ENCODE results near the gene OR2S2. TPM values are rescaled to one million over a fixed set of nuclear protein-coding genes. Genes with fewer than 3 reads are reported as not detected.
A peak's percentile ranks its signal among the peaks of the same experiment; 100 is the strongest.

The OR2S2 gene
- total RNA-seq, 1 experiment from 2014 or later = not detected

- TF ChIP-seq CTCF (IDR thresholded peaks at IDR 0.05; ENCODE audit: unreplicated experiment) = no peak
- Mint-ChIP-seq H3K9me3 (ENCODE audit: unreplicated experiment) (no peaks in the 10 kb centered on the region), H3K36me3 (ENCODE audit: insufficient read depth, unreplicated experiment) (no peaks in the 10 kb centered on the region), H3K4me3 (ENCODE audit: unreplicated experiment) (no peak overlapping the region), H3K4me1 (ENCODE audit: insufficient read depth, unreplicated experiment) (peaks cover 7% of the 10 kb centered on the region), H3K27me3 (ENCODE audit: insufficient read depth, unreplicated experiment) (no peaks in the 10 kb centered on the region), H3K27ac (ENCODE audit: low read depth, unreplicated experiment) (no peak overlapping the region)
- no TSS peak for BruUV-seq (replicated peaks)
- intact Hi-C loops (cut with micrococcal nuclease) = no loop called here
- POLR2A ChIA-PET = interaction anchor here (0.5 kb wide), 1 partner anchor 137 kb away, joined by 3 read pairs; no protein-coding TSS in a partner anchor
- CTCF ChIA-PET = interaction anchor here (0.7 to 1.7 kb wide), 6 partner anchors 8 to 75 kb away, joined by 3 to 5 read pairs (median 3); no protein-coding TSS in a partner anchor
- DNase-seq (ENCODE audit: unreplicated experiment) = no peak
These were observed 9.0 kb downstream of the OR2S2 start for GRCh38 chr9:35948901-35949318.

DNA sequence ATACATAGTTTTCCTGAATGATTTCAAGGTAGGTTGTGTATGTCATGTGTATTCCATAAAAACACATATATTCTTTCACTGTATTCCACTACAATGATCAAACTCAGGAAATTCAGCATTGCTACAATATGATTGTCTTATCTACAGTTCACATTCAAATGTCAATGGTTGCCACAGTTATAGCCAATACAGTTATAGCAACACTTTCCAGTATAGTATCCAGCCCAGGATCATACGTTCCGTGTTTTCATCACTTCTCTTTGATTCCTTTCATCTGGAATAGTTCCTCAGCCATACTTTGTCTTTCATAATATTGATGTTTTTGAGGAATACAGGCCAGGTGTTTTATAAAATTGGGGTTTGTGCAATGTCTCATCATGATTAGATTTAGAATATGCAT is 9.5 kb downstream of the OR2S2 start:
- TF ChIP-seq CTCF (IDR thresholded peaks at IDR 0.05; ENCODE audit: unreplicated experiment) = no peak
- no peaks in the 10 kb centered on the region for H3K27me3 Mint-ChIP-seq (ENCODE audit: insufficient read depth, unreplicated experiment)
- H3K27ac Mint-ChIP-seq (ENCODE audit: low read depth, unreplicated experiment) = no peak overlapping the region
- H3K36me3 Mint-ChIP-seq (ENCODE audit: insufficient read depth, unreplicated experiment) = no peaks in the 10 kb centered on the region
- no peak overlapping the region for H3K4me3 Mint-ChIP-seq (ENCODE audit: unreplicated experiment)
- peaks cover 7% of the 10 kb centered on the region for H3K4me1 Mint-ChIP-seq (ENCODE audit: insufficient read depth, unreplicated experiment)
- POLR2A ChIA-PET = no interaction called here
- H3K9me3 Mint-ChIP-seq (ENCODE audit: unreplicated experiment) = no peaks in the 10 kb centered on the region
- intact Hi-C loops (cut with micrococcal nuclease) = no loop called here
- no TSS peak for BruUV-seq (replicated peaks)
- CTCF ChIA-PET = interaction anchor here (0.7 to 1.7 kb wide), 2 partner anchors 24 to 76 kb away, joined by 3 to 5 read pairs; no protein-coding TSS in a partner anchor
- DNase-seq (ENCODE audit: unreplicated experiment) = no peak

GRCh38 chr9:35945341-35946018 is 12.5 kb downstream of the OR2S2 start:
- Mint-ChIP-seq H3K9me3 (ENCODE audit: unreplicated experiment) (no peaks in the 10 kb centered on the region), H3K36me3 (ENCODE audit: insufficient read depth, unreplicated experiment) (no peaks in the 10 kb centered on the region), H3K27ac (ENCODE audit: low read depth, unreplicated experiment) (peak overlapping the region; percentile 79), H3K27me3 (ENCODE audit: insufficient read depth, unreplicated experiment) (no peaks in the 10 kb centered on the region), H3K4me3 (ENCODE audit: unreplicated experiment) (peak overlapping the region; percentile 72), H3K4me1 (ENCODE audit: insufficient read depth, unreplicated experiment) (peaks cover 7% of the 10 kb centered on the region)
- peak; percentile 73 for TF ChIP-seq CTCF (IDR thresholded peaks at IDR 0.05; ENCODE audit: unreplicated experiment)
- BruUV-seq (replicated peaks) = TSS peak; percentile 98
- intact Hi-C loops (cut with micrococcal nuclease) = loop anchor here (1.0 kb wide), 1 partner anchor 42 kb away; no protein-coding TSS in a partner anchor
- ChIA-PET CTCF (interaction anchor here (0.5 to 4.6 kb wide), 27 partner anchors 10 to 330 kb away, joined by 3 to 88 read pairs (median 4); partner anchors contain the start of gene HRCT1), POLR2A (interaction anchor here (0.5 to 3.2 kb wide), 13 partner anchors 11 to 1185 kb away, joined by 3 to 52 read pairs (median 4); partner anchors contain the start of gene HRCT1)
- DNase-seq (ENCODE audit: unreplicated experiment) = peak; percentile 89

GRCh38 chr9:35944841-35945240 is 13.1 kb downstream of the OR2S2 start:
- no TSS peak for BruUV-seq (replicated peaks)
- intact Hi-C loops (cut with micrococcal nuclease) = loop anchor here (1.0 kb wide), 1 partner anchor 42 kb away; no protein-coding TSS in a partner anchor
- DNase-seq (ENCODE audit: unreplicated experiment) = no peak
- Mint-ChIP-seq H3K9me3 (ENCODE audit: unreplicated experiment) (no peaks in the 10 kb centered on the region), H3K4me1 (ENCODE audit: insufficient read depth, unreplicated experiment) (peaks cover 7% of the 10 kb centered on the region), H3K27ac (ENCODE audit: low read depth, unreplicated experiment) (peak overlapping the region; percentile 79), H3K27me3 (ENCODE audit: insufficient read depth, unreplicated experiment) (no peaks in the 10 kb centered on the region), H3K36me3 (ENCODE audit: insufficient read depth, unreplicated experiment) (no peaks in the 10 kb centered on the region), H3K4me3 (ENCODE audit: unreplicated experiment) (peak overlapping the region; percentile 72)
- CTCF ChIA-PET = interaction anchor here (0.5 to 4.6 kb wide), 19 partner anchors 10 to 331 kb away, joined by 3 to 88 read pairs (median 6); partner anchors contain the start of gene HRCT1
- POLR2A ChIA-PET = interaction anchor here (0.9 to 3.2 kb wide), 6 partner anchors 10 to 84 kb away, joined by 3 to 52 read pairs (median 15); partner anchors contain the start of gene HRCT1
- no peak for TF ChIP-seq CTCF (IDR thresholded peaks at IDR 0.05; ENCODE audit: unreplicated experiment)
